HepG2 (cell line): ENCODE measurements around the gene SGCE. TPM values are rescaled to one million over a fixed set of nuclear protein-coding genes. Genes with fewer than 3 reads are reported as not detected.

Source experiments
- AHDC1 ChIP-seq: sonication (generic); formaldehyde crosslinking; IDR thresholded peaks from 2 replicates; pipeline ENCODE4 v1.5.1; 2020; ENCODE audit warnings: mild to moderate bottlenecking, missing genetic modification reagents, borderline replicate concordance
- BRD4 ChIP-seq: sonication (generic); formaldehyde crosslinking; IDR thresholded peaks from 2 replicates; pipeline ENCODE4 v1.4.0; 2020; ENCODE audit warnings: missing genetic modification reagents
- DR1 ChIP-seq: sonication (generic); formaldehyde crosslinking; IDR thresholded peaks from 2 replicates; pipeline ENCODE4 v1.8.0; 2021; ENCODE audit warnings: mild to moderate bottlenecking, missing genetic modification reagents, inconsistent platforms
- FOXO1 ChIP-seq: sonication (generic); formaldehyde crosslinking; IDR thresholded peaks from 2 replicates; pipeline ENCODE4 v1.4.0; 2020; ENCODE audit warnings: missing genetic modification reagents
- GPBP1L1 ChIP-seq: sonication (generic); formaldehyde crosslinking; IDR thresholded peaks from 2 replicates; pipeline ENCODE4 v1.5.0; 2020; ENCODE audit warnings: mild to moderate bottlenecking, missing genetic modification reagents
- JUNB ChIP-seq: sonication (generic); formaldehyde crosslinking; IDR thresholded peaks from 2 replicates; pipeline ENCODE4 v1.8.0; 2022; ENCODE audit warnings: missing genetic modification reagents, mild to moderate bottlenecking, borderline replicate concordance
- MED1 ChIP-seq: sonication (generic); formaldehyde crosslinking; IDR thresholded peaks from 2 replicates; pipeline ENCODE4 v1.4.0; 2020; ENCODE audit warnings: missing genetic modification reagents
- NBN ChIP-seq: fragments of 450-650 bp; conservative IDR thresholded peaks from 2 replicates; pipeline ENCODE4 v1.6.1; 2017
- NCOA5 ChIP-seq: sonication (generic); formaldehyde crosslinking; IDR thresholded peaks from 2 replicates; pipeline ENCODE4 v1.4.0; 2020; ENCODE audit warnings: missing genetic modification reagents
- YEATS2 ChIP-seq: sonication (generic); formaldehyde crosslinking; IDR thresholded peaks from 2 replicates; pipeline ENCODE4 v1.4.0; 2020; ENCODE audit warnings: missing genetic modification reagents, borderline replicate concordance
- ZNF205 ChIP-seq: IDR thresholded peaks from 2 replicates; pipeline ENCODE4 v1.6.1; 2018; ENCODE audit warnings: missing biosample characterization, missing genetic modification reagents
- ZNF230 ChIP-seq: sonication (generic); formaldehyde crosslinking; IDR thresholded peaks from 2 replicates; pipeline ENCODE4 v1.4.0; 2020; ENCODE audit warnings: mild to moderate bottlenecking, missing genetic modification reagents
- ZNF546 ChIP-seq: sonication (generic); formaldehyde crosslinking; conservative IDR thresholded peaks from 2 replicates; pipeline ENCODE4 v1.8.1; 2023; ENCODE audit warnings: mild to moderate bottlenecking, missing genetic modification reagents
- ZNF652 ChIP-seq: IDR thresholded peaks from 2 replicates; pipeline ENCODE4 v1.6.1; 2016; ENCODE audit warnings: low read depth, borderline replicate concordance
- ZNF687 ChIP-seq: sonication (generic); formaldehyde crosslinking; IDR thresholded peaks from 2 replicates; pipeline ENCODE4 v1.5.1; 2020; ENCODE audit warnings: mild to moderate bottlenecking, missing genetic modification reagents, moderate library complexity
- ZNF720 ChIP-seq: sonication (generic); formaldehyde crosslinking; IDR thresholded peaks from 2 replicates; pipeline ENCODE4 v1.4.0; 2020; ENCODE audit warnings: missing genetic modification reagents
- polyA plus RNA-seq, 8 experiments: library from polyadenylated mRNA; depleted of rRNA in 3 of 8; stranded (reverse) in 7 of 8; unstranded in 1 of 8; fragments of >200 nt; fragmentation: Illumina TruSeq in 4 of 8; extraction: Trizol in 4 of 8; gene quantifications; 2 replicates each; pipeline versions ENCODE4 v1.2.1 to v1.2.3, GENCODE V29; 2011 to 2016; ENCODE audit warnings: low read depth in 4 of 8, missing spikeins in 1 of 8, mixed read lengths in 1 of 8; ENCODE audit not compliant: insufficient read depth in 1 of 8
- total RNA-seq, 5 experiments: library from RNA; depleted of rRNA; stranded (reverse); fragments of >200 nt; fragmentation: Illumina TruSeq; extraction: Trizol; gene quantifications; 2 replicates each; pipeline ENCODE4 v1.2.3, GENCODE V29; 2016; ENCODE audit warnings: low read depth in 1 of 5

SGCE gene
- total and polyA plus RNA-seq, 2 of the 13 experiments (the other 11 are each of a cell fraction or from before 2014, with no cell fraction given): 52.3 to 71.1 TPM

DNA sequence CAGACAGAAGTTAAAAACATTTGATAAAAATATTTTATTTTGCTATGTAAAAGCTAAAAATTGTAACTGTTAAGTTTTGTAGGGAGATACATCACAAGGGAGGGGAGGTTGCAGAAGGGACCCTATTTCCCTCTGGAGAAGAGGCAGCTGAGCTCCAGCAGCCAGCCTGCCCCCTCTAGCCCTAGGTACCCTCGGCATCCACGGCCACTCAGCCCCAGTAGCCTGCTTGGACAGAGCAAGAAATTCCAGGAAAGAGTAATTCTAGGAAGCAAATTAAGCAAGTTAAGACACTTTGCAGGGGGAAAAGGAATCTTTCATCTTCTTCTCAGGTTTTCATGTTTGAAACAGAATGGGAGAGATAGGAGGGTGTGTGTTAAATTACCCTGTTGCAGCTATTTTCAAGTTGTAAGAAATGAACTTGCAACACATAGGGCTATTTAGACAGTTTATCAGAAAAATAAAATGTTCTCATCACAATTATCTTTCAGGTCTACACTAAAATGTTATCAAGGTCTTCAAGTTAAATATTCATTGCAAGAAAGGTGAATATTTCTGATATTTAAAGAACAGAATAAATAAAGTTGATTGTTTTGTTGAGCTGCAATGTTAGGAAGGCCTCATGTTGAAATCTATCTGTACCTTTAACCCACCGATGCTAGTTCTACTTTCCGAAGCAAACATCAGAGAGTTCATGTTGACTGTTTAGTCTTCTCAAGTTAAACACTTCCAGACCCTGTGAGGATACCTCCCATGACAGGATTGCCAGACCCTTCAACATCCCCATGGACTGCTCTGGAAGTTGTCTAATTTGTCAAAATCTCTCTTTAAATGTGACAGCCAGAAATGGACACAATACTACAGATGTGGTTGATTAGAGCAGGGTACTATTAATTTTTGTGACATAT is 5.5 kb downstream of the SGCE start (continued):
- peak; percentile 41; the same call in 1 of the 2 replicates for TF ChIP-seq AHDC1
- no peak for TF ChIP-seq YEATS2 (CRISPR knock-in tag)
- no peak for TF ChIP-seq NCOA5 (CRISPR knock-in tag)
- no peak for TF ChIP-seq ZNF720 (CRISPR knock-in tag)
- TF ChIP-seq MED1: peak; percentile 91
- no peak for TF ChIP-seq ZNF546
- TF ChIP-seq ZNF230: no peak
- peak; percentile 35; the same call in 1 of the 2 replicates for TF ChIP-seq ZNF652 (CRISPR knock-in tag)
- TF ChIP-seq BRD4 (CRISPR knock-in tag): no peak
- peak; percentile 86 for TF ChIP-seq FOXO1 (CRISPR knock-in tag)
- TF ChIP-seq DR1 (CRISPR knock-in tag): no peak
- no peak for TF ChIP-seq GPBP1L1 (CRISPR knock-in tag)
- 0 out of 2 replicates have a peak, but pooled peaks have one; percentile 13 for TF ChIP-seq ZNF687 (CRISPR knock-in tag)
- TF ChIP-seq ZNF205 (CRISPR knock-in tag): no peak
- TF ChIP-seq JUNB: no peak
- no peak for TF ChIP-seq NBN
